OCI-LY1 (cell line): ENCODE data around the gene SPATA13.

ENCODE experiments used
- H2AFZ ChIP-seq: fragments of 200-600 bp; sonication (generic), shearing (Covaris generic); 2 replicates; pipeline ENCODE4 v1.6.0; 2014; ENCODE audit warnings: antibody characterized with exemption, mild to moderate bottlenecking, low read length
- H3F3A ChIP-seq: fragments of 200-600 bp; sonication (generic), shearing (Covaris generic); 2 replicates; pipeline ENCODE4 v1.6.0; 2014; ENCODE audit warnings: mild to moderate bottlenecking, antibody characterized with exemption, low read length, moderate library complexity; ENCODE audit not compliant: insufficient read depth
- H3K27ac ChIP-seq: fragments of 200-600 bp; sonication (generic); 2 replicates; pipeline ENCODE4 v1.5.1; 2014; ENCODE audit warnings: low read length, mixed run types, mild to moderate bottlenecking, low read depth; ENCODE audit not compliant: poor library complexity, severe bottlenecking
- H3K27me3 ChIP-seq: fragments of 200-600 bp; sonication (generic); 2 replicates; pipeline ENCODE4 v1.6.0; 2014; ENCODE audit warnings: antibody characterized with exemption, mild to moderate bottlenecking, low read length, moderate library complexity; ENCODE audit not compliant: insufficient read depth
- H3K36me3 ChIP-seq: fragments of 200-600 bp; sonication (generic); 2 replicates; pipeline ENCODE4 v1.6.1; 2014; ENCODE audit warnings: mild to moderate bottlenecking, antibody characterized with exemption, low read length, moderate library complexity, mixed read lengths; ENCODE audit not compliant: insufficient read depth
- H3K4me1 ChIP-seq: fragments of 200-600 bp; sonication (generic); 2 replicates; pipeline ENCODE4 v1.5.1; 2014; ENCODE audit warnings: mild to moderate bottlenecking, low read length, moderate library complexity; ENCODE audit not compliant: insufficient read depth, severe bottlenecking
- H3K4me2 ChIP-seq: fragments of 200-600 bp; sonication (generic), shearing (Covaris generic); 2 replicates; pipeline ENCODE4 v1.6.1; 2014; ENCODE audit warnings: low read length
- H3K4me3 ChIP-seq: fragments of 200-600 bp; sonication (generic); 2 replicates; pipeline ENCODE4 v1.5.1; 2014; ENCODE audit warnings: low read length, low read depth, mild to moderate bottlenecking, mixed read lengths; ENCODE audit not compliant: poor library complexity, severe bottlenecking
- H3K79me2 ChIP-seq: fragments of 200-600 bp; shearing (Covaris generic); 2 replicates; pipeline ENCODE4 v1.6.1; 2016; ENCODE audit warnings: mixed run types, low read length, mixed read lengths; ENCODE audit not compliant: insufficient read depth
- H3K9ac ChIP-seq: fragments of 200-600 bp; sonication (generic), shearing (Covaris generic); 2 replicates; pipeline ENCODE4 v1.6.1; 2014; ENCODE audit warnings: mild to moderate bottlenecking, low read length, mixed read lengths
- H3K9me2 ChIP-seq: fragments of 200-600 bp; sonication (generic), shearing (Covaris generic); 2 replicates; pipeline ENCODE4 v1.6.1; 2014; ENCODE audit warnings: low read depth, mild to moderate bottlenecking, low read length, mixed read lengths
- H3K9me3 ChIP-seq: fragments of 200-600 bp; shearing (Covaris generic); 2 replicates; pipeline ENCODE4 v1.6.1; 2014; ENCODE audit warnings: low read length, mixed read lengths
- H4K20me1 ChIP-seq: fragments of 200-600 bp; sonication (generic), shearing (Covaris generic); 2 replicates; pipeline ENCODE4 v1.6.0; 2016; ENCODE audit warnings: mild to moderate bottlenecking, low read length; ENCODE audit not compliant: insufficient read depth
- CTCF ChIP-seq: fragments of 200-600 bp; sonication (generic), shearing (Covaris generic); IDR thresholded peaks from 2 replicates; pipeline ENCODE4 v1.5.1; 2017; ENCODE audit warnings: mild to moderate bottlenecking, antibody characterized with exemption, low read length, moderate library complexity, mixed read lengths
- EZH2 ChIP-seq: fragments of 200-600 bp; sonication (generic), shearing (Covaris generic); IDR thresholded peaks from 2 replicates; pipeline ENCODE4 v1.8.0; 2017; ENCODE audit warnings: borderline replicate concordance, mixed run types, mild to moderate bottlenecking, antibody characterized with exemption, low read length, moderate library complexity, mixed read lengths

SPATA13 gene

DNA sequence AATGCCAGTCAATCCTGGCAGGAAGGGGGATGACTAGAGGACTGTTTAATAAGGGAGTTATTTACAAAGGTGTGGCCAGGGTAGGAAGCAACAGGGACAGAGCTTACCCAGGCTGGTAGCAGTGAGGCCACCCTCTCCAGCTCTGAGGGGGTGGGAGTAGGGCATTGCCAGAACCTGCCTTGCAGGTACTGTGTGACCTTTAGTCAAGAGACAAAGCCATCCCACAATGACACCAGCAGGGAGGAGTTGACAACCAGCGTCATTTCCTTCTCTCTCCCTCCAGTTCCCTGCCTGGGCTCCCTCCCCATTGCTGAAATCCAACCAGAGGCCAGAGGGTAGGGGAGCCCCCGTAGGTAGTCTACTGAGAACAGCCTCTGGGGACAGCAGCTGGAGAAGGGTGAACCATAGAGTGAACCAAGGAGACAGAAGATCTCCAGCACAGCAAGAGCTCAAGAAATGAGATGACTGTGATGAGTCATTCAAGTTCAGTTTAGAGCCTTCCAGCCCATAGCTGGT lies 33.3 kb upstream of the SPATA13 start:
- Histone ChIP-seq H4K20me1 (no peaks in the 10 kb centered on the region), H3K27me3 (no peaks in the 10 kb centered on the region; the same call in 1 of the 2 replicates), H3K4me1 (no peaks in the 10 kb centered on the region), H3K4me2 (no peak overlapping the region), H3K79me2 (no peaks in the 10 kb centered on the region), H3K9me3 (peaks cover 3% of the 10 kb centered on the region; the same call in 1 of the 2 replicates), H3F3A (no peaks in the 10 kb centered on the region), H3K36me3 (no peaks in the 10 kb centered on the region; the same call in 1 of the 2 replicates), H3K4me3 (no peak overlapping the region), H2AFZ (no peak overlapping the region), H3K9ac (no peak overlapping the region), H3K9me2 (no peaks in the 10 kb centered on the region), H3K27ac (no peak overlapping the region)
- TF ChIP-seq EZH2 (no peak), CTCF (no peak)

DNA sequence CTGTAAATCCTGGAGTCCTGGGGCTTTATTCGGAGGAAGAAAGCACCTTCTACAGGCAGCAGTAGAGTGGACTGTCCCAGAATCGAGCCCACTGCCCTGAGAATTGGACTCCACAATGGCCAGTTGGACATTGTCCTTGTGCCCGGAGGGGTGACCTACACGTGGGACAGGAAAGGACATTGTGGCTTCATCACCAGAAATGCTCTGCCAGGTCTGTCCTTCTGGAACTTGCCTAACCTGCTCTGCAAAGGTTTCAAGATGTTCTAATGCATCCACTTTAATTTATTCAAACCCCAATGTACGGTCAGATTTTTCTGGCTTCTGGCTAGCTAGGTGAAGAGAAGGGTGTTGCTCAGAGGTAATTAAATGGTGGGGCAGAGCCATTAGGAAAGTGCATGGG lies 32.4 kb upstream of the SPATA13 start:
- H3K79me2 ChIP-seq: no peaks in the 10 kb centered on the region
- no peak overlapping the region for H3K4me3 ChIP-seq
- no peak overlapping the region for H3K27ac ChIP-seq
- TF ChIP-seq CTCF: no peak
- no peaks in the 10 kb centered on the region; the same call in 1 of the 2 replicates for H3K27me3 ChIP-seq
- H3K9me3 ChIP-seq: peaks cover 3% of the 10 kb centered on the region; the same call in 1 of the 2 replicates
- no peaks in the 10 kb centered on the region for H3K4me1 ChIP-seq
- H4K20me1 ChIP-seq: no peaks in the 10 kb centered on the region
- no peaks in the 10 kb centered on the region for H3F3A ChIP-seq
- H3K9me2 ChIP-seq: no peaks in the 10 kb centered on the region
- no peaks in the 10 kb centered on the region; the same call in 1 of the 2 replicates for H3K36me3 ChIP-seq
- no peak overlapping the region for H2AFZ ChIP-seq
- no peak overlapping the region for H3K9ac ChIP-seq
- H3K4me2 ChIP-seq: no peak overlapping the region

DNA sequence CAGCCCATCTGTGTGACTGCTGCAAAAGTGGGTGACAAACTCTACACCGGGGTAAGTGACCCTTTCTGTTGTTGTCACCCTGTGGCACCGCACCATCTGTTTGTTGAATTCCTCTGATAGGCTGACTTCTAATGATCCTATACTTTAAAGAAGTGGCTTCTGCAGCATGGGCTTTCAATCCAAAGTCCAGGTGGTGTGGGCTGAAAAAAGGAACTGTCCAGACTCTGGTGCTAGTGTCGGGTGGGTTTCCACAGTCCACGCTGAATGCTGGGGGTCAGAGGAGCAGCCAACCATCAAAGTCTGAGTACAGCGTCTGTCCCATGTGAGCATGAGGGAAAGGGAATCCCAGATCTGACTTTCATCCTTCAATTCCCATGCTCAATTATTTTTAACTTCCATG lies 31.6 kb upstream of the SPATA13 start:
- Histone ChIP-seq H3K4me1 (no peaks in the 10 kb centered on the region), H3K4me3 (no peak overlapping the region), H3K9me3 (peaks cover 3% of the 10 kb centered on the region; the same call in 1 of the 2 replicates), H3K27ac (no peak overlapping the region), H3K79me2 (no peaks in the 10 kb centered on the region), H2AFZ (no peak overlapping the region), H3K9me2 (no peaks in the 10 kb centered on the region), H4K20me1 (no peaks in the 10 kb centered on the region), H3K9ac (no peak overlapping the region), H3K36me3 (no peaks in the 10 kb centered on the region; the same call in 1 of the 2 replicates), H3F3A (no peaks in the 10 kb centered on the region), H3K27me3 (no peaks in the 10 kb centered on the region; the same call in 1 of the 2 replicates), H3K4me2 (no peak overlapping the region)
- TF ChIP-seq EZH2: no peak
